Sigmoid colon (tissue), 7 donors: ENCODE results near the gene PDK2. TPM values are rescaled to one million over a fixed set of nuclear protein-coding genes. Genes with fewer than 3 reads are reported as not detected.

Experiments
- DNase-seq: peaks from one replicate; pipeline ENCODE4 v3.0.0-alpha.2; 2019
- H3K27ac ChIP-seq, 4 donors: fragments of 200-600 bp; sonication (generic); one replicate each; pipeline ENCODE4 v1.5.1; 2016 to 2019; ENCODE audit warnings: mild to moderate bottlenecking in 1 of 4
- H3K27me3 ChIP-seq, 3 donors: fragments of 200-600 bp; sonication (generic); one replicate each; pipeline ENCODE4 v1.5.1; 2019; ENCODE audit warnings: mild to moderate bottlenecking in 1 of 3
- H3K36me3 ChIP-seq, 4 donors: fragments of 200-600 bp; sonication (generic); one replicate each; pipeline ENCODE4 v1.5.1; 2016 to 2019
- H3K4me1 ChIP-seq, 4 donors: fragments of 200-600 bp; sonication (generic); one replicate each; pipeline ENCODE4 v1.5.1; 2017 to 2019
- H3K4me3 ChIP-seq, 4 donors: fragments of 200-600 bp; sonication (generic); one replicate each; pipeline ENCODE4 v1.5.1; 2017 to 2019; ENCODE audit warnings: mild to moderate bottlenecking in 2 of 4, moderate library complexity in 1 of 4
- H3K9me3 ChIP-seq, 4 donors: fragments of 200-600 bp in 3 of 4; sonication (generic) in 3 of 4; one replicate each; pipeline versions ENCODE4 v1.5.1 to v1.6.1; 2013 to 2019
- CTCF ChIP-seq, 4 experiments: fragments of 450-650 bp in 3 of 4; fragments of 200-600 bp in 1 of 4; IDR thresholded peaks; one replicate each; pipeline ENCODE4 v1.5.1; 2016 to 2019; ENCODE audit warnings: antibody characterized with exemption in 4 of 4, mild to moderate bottlenecking in 3 of 4, moderate library complexity in 2 of 4
- EP300 ChIP-seq, 4 donors: sonication (generic); formaldehyde crosslinking; IDR thresholded peaks; one replicate each; pipeline ENCODE4 v1.6.1; 2017; ENCODE audit warnings: antibody characterized with exemption in 4 of 4
- POLR2A ChIP-seq, 2 donors: fragments of 450-650 bp; IDR thresholded peaks; one replicate each; pipeline ENCODE4 v1.6.1; 2016; ENCODE audit warnings: antibody characterized with exemption in 2 of 2, mild to moderate bottlenecking in 2 of 2, moderate library complexity in 2 of 2
- POLR2AphosphoS5 ChIP-seq, 4 donors: sonication (generic); formaldehyde crosslinking; IDR thresholded peaks; one replicate each; pipeline ENCODE4 v1.6.1; 2017; ENCODE audit warnings: antibody characterized with exemption in 4 of 4
- WGBS, 2 donors: extraction: QIAGEN DNeasy Blood & Tissue Kit; methylation state at CpG; one replicate each; pipeline ENCODE4 v1.1.7; 2013; 5-methylcytosine and 5-hydroxymethylcytosine counted together
- intact Hi-C: fragments of 100-400 bp; cut with DNase I; formaldehyde crosslinking; loops from one replicate; pipeline ENCODE4 v1.15.1; 2023
- polyA plus RNA-seq, 3 donors: library from polyadenylated mRNA; stranded (reverse); fragments of 200-250 nt; gene quantifications; one replicate each; pipeline ENCODE4 v1.2.3, GENCODE V29; 2013
- total RNA-seq, 4 donors: library from RNA; depleted of rRNA; stranded (reverse); fragments of >200 nt; gene quantifications; one replicate each; pipeline ENCODE4 v1.1.0, GENCODE V29; 2016
- donor health status: healthy with polysubstance abuse.
- donor health status: Bipolar disorder and iron deficiency.
- donor health status: healthy.

PDK2 gene
- total and polyA plus RNA-seq, 7 donors, result 23.1 to 82.8 (median 43.9) TPM

DNA sequence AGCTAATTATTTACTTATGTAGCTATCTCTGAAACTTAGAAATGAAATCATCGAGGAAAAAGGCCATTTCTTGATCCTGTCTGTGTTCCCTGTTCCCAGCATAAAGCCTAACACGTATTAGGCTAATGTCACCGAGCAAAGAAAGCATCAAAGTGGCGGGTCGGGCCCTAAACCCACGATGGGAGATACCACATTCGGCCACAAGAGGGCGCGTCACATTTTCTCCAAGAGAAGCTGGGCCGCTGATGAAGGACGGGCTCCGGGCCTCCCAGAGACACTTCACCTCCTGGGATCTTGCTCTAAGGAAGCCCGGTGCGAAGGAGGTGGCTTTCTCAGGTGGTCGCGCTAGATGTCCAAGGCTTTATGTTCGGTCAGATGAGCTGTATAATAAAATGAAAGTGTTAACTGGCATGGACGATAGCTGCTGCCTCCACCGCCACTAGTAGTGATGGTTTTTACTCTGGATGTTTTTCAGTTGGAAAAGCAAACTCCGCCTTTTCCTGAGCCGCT is 853 bp upstream of the PDK2 start:
- DNase-seq, result peak; percentile 95
- no peak for TF ChIP-seq EP300 (IDR thresholded peaks at IDR 0.05)
- TF ChIP-seq POLR2AphosphoS5 (IDR thresholded peaks at IDR 0.05), result peak in 2 of 4 donors; percentile 18 to 23
- peak; percentile 81 to 97 (median 90) for TF ChIP-seq CTCF (IDR thresholded peaks at IDR 0.05)
- no peak for TF ChIP-seq POLR2A (IDR thresholded peaks at IDR 0.05)
- no peaks in the 10 kb centered on the region for H3K9me3 ChIP-seq
- intact Hi-C loops, result loop anchor here (2.0 kb wide), 1 partner anchor 203 kb away; no protein-coding TSS in a partner anchor
- no peaks in the 10 kb centered on the region for H3K27me3 ChIP-seq
- peak overlapping the region; percentile 91 to 96 (median 92) for H3K27ac ChIP-seq
- H3K4me1 ChIP-seq, result peaks cover 0 to 32% (median 21%) of the 10 kb centered on the region in 4 donors
- peaks cover 9 to 36% (median 21%) of the 10 kb centered on the region in 4 donors for H3K36me3 ChIP-seq
- WGBS, 2 donors, result 0 to 1% methylated on average over 21 of the region's 21 CpGs
- peak overlapping the region; percentile 91 to 97 (median 94) for H3K4me3 ChIP-seq

DNA sequence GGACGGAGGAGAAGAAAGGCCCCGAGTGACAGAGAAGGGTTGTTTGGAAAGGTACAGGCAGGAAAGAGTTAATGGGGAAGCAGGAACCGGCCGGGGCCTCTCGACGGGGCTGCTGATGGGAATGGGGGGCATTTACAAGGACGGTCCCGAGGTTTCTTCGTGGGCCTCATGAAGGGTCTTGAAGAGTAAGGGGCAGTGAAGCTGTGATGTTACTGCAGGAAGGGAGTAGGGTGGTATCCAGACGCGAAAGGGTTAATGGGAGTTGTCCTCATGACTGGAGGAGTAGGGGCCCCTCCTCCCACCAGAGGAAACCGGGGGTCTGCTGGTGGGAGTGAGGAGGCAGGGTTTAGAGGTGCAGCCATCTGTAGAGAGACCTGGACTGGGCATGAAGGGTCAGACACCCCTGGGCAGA is 481 bp downstream of the PDK2 start:
- WGBS, 2 donors, result 1% methylated on average over 12 of the region's 12 CpGs
- H3K27me3 ChIP-seq, result no peaks in the 10 kb centered on the region
- H3K27ac ChIP-seq, result peak overlapping the region; percentile 91 to 96 (median 92)
- intact Hi-C loops, result loop anchor here (2.0 kb wide), 1 partner anchor 201 kb away; no protein-coding TSS in a partner anchor
- no peaks in the 10 kb centered on the region for H3K9me3 ChIP-seq
- H3K4me3 ChIP-seq, result peak overlapping the region; percentile 91 to 97 (median 94)
- TF ChIP-seq EP300 (IDR thresholded peaks at IDR 0.05) (no peak), POLR2AphosphoS5 (IDR thresholded peaks at IDR 0.05) (no peak), CTCF (IDR thresholded peaks at IDR 0.05) (no peak), POLR2A (IDR thresholded peaks at IDR 0.05) (no peak)
- peaks cover 10 to 25% (median 19%) of the 10 kb centered on the region in 4 donors for H3K36me3 ChIP-seq
- peaks cover 0 to 45% (median 33%) of the 10 kb centered on the region in 4 donors for H3K4me1 ChIP-seq
- no peak for DNase-seq

GRCh38 chr17:50096092-50096491 is 941 bp downstream of the PDK2 start:
- 10 to 31% methylated on average over 6 of the region's 6 CpGs for WGBS, 2 donors
- intact Hi-C loops, result no loop called here

DNA sequence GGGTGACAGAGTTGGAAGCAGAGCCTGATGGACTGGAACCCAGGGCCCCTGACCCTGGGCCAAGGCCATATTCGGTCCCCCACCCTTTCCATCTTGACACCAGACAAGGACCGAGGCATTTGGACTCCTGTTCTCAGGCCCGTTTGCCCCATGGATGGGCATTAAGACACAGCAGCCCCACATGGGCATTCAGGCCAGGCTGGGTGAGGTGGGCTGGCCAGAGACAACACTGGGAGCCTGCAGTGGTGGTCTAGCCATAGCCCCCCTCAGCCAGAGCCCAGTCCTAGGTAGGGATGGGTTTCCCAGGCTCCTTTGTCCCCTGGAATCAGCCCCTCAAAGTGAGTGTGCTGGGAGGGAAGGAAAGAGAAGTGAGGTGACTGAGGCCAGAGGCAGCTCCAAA is 1.6 kb downstream of the PDK2 start:
- Histone ChIP-seq H3K36me3 (peaks cover 10 to 25% (median 19%) of the 10 kb centered on the region in 4 donors), H3K27me3 (no peaks in the 10 kb centered on the region), H3K4me1 (peaks cover 0 to 56% (median 44%) of the 10 kb centered on the region in 4 donors), H3K27ac (peak overlapping the region; percentile 91 to 96 (median 92)), H3K9me3 (no peaks in the 10 kb centered on the region), H3K4me3 (peak overlapping the region; percentile 91 to 97 (median 94))
- no peak for TF ChIP-seq POLR2AphosphoS5 (IDR thresholded peaks at IDR 0.05)
- no peak for TF ChIP-seq EP300 (IDR thresholded peaks at IDR 0.05)
- TF ChIP-seq CTCF (IDR thresholded peaks at IDR 0.05), result no peak
- TF ChIP-seq POLR2A (IDR thresholded peaks at IDR 0.05), result no peak
- intact Hi-C loops, result no loop called here
- 72 to 84% methylated on average over 3 of the region's 3 CpGs for WGBS, 2 donors
- no peak for DNase-seq

More at GRCh38 chr17:50096092-50096491, 941 bp downstream of the PDK2 start:
- peak overlapping the region; percentile 91 to 97 (median 94) for H3K4me3 ChIP-seq
- H3K4me1 ChIP-seq, result peaks cover 0 to 49% (median 37%) of the 10 kb centered on the region in 4 donors
- H3K27ac ChIP-seq, result peak overlapping the region; percentile 91 to 96 (median 92)
- H3K9me3 ChIP-seq, result no peaks in the 10 kb centered on the region
- peaks cover 10 to 25% (median 19%) of the 10 kb centered on the region in 4 donors for H3K36me3 ChIP-seq
- no peak for DNase-seq
- no peak for TF ChIP-seq POLR2A (IDR thresholded peaks at IDR 0.05)
- no peak for TF ChIP-seq POLR2AphosphoS5 (IDR thresholded peaks at IDR 0.05)
- no peak for TF ChIP-seq CTCF (IDR thresholded peaks at IDR 0.05)
- no peak for TF ChIP-seq EP300 (IDR thresholded peaks at IDR 0.05)
- no peaks in the 10 kb centered on the region for H3K27me3 ChIP-seq
